ENCODE measurements around the gene TBC1D16. TPM values are rescaled to one million over a fixed set of nuclear protein-coding genes. Genes with fewer than 3 reads are reported as not detected.

TBC1D16 gene
- total and polyA plus RNA-seq, 10 of the 15 experiments (the other 5 are each of a cell fraction or from before 2014, with no cell fraction given), result 0.01 to 0.13 (median 0.06) TPM; not detected in 3

DNA sequence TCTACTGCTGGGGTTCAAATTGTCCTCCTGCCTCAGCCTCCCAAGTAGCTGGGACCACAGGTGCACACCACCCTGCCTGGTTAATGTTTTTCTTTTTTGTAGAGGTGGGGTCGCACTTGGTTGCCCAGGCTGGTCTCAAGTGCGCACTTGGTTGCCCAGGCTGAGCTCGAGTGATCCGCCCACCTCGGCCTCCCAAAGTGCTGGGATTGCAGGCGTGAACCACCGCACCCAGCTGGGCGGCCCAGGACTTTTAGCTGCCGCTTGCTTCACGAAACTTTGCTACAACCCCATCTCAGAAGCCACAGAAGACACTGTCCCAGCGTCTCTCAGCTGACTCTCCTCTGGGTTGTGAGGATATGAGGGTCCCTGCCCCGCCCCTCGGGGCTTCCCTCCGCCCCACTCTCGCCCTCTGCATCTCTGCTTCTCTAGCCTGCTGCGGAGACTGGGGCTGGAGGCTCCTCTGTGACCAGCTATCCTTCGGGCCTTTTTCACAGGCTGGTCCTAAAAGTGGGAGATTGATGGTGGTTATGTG, 147.6 kb downstream of the TBC1D16 start (continued):
- TF ChIP-seq, protein P1, sequence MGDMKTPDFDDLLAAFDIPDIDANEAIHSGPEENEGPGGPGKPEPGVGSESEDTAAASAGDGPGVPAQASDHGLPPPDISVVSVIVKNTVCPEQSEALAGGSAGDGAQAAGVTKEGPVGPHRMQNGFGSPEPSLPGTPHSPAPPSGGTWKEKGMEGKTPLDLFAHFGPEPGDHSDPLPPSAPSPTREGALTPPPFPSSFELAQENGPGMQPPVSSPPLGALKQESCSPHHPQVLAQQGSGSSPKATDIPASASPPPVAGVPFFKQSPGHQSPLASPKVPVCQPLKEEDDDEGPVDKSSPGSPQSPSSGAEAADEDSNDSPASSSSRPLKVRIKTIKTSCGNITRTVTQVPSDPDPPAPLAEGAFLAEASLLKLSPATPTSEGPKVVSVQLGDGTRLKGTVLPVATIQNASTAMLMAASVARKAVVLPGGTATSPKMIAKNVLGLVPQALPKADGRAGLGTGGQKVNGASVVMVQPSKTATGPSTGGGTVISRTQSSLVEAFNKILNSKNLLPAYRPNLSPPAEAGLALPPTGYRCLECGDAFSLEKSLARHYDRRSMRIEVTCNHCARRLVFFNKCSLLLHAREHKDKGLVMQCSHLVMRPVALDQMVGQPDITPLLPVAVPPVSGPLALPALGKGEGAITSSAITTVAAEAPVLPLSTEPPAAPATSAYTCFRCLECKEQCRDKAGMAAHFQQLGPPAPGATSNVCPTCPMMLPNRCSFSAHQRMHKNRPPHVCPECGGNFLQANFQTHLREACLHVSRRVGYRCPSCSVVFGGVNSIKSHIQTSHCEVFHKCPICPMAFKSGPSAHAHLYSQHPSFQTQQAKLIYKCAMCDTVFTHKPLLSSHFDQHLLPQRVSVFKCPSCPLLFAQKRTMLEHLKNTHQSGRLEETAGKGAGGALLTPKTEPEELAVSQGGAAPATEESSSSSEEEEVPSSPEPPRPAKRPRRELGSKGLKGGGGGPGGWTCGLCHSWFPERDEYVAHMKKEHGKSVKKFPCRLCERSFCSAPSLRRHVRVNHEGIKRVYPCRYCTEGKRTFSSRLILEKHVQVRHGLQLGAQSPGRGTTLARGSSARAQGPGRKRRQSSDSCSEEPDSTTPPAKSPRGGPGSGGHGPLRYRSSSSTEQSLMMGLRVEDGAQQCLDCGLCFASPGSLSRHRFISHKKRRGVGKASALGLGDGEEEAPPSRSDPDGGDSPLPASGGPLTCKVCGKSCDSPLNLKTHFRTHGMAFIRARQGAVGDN (IDR thresholded peaks at IDR 0.05), result no peak
- TF ChIP-seq CBFB (IDR thresholded peaks at IDR 0.05; ENCODE audit: low read depth), result no peak
- no peak for TF ChIP-seq FOXM1 (IDR thresholded peaks at IDR 0.05; ENCODE audit: low read depth, low read length)
- TF ChIP-seq, protein P2, sequence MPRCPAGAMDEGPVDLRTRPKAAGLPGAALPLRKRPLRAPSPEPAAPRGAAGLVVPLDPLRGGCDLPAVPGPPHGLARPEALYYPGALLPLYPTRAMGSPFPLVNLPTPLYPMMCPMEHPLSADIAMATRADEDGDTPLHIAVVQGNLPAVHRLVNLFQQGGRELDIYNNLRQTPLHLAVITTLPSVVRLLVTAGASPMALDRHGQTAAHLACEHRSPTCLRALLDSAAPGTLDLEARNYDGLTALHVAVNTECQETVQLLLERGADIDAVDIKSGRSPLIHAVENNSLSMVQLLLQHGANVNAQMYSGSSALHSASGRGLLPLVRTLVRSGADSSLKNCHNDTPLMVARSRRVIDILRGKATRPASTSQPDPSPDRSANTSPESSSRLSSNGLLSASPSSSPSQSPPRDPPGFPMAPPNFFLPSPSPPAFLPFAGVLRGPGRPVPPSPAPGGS (IDR thresholded peaks at IDR 0.05; ENCODE audit: borderline replicate concordance, insufficient read depth, low read depth, low read length, poor library complexity, severe bottlenecking), result no peak

DNA sequence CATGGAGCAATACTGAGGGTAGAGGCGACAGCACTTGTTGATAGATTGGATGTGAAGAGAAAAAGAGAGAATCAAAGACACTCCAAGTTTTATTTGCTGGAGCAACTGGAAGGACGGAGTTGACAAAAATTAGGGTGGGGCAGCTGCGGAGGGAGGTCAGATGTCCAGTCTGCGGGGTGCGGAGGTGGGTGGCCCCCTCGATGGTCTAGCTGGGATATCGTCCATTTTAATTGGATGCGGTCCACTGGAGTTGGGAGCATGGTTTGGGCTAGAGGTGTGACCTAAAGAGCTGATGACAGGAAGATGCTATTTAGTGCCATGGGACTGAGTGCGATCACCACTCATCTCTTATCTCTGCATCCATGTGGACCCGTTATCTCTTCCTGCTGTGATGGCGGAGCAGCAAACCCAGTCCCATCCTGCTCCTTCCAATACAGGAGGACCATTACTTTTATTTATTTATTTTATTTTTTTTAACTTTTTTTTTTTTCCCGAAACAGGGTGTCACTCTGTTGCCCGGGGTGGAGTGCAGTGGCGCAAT, 148.2 kb downstream of the TBC1D16 start:
- Histone ChIP-seq H3K9me3 (replicated peaks; ENCODE audit: control insufficient read depth, insufficient read depth, low read length) (no peaks in the 10 kb centered on the region), H3K9ac (ENCODE audit: control insufficient read depth, insufficient read depth, low read length) (no peak overlapping the region), H3K79me2 (ENCODE audit: control insufficient read depth, insufficient read depth, low read length) (no peaks in the 10 kb centered on the region), H3K4me2 (ENCODE audit: control insufficient read depth, insufficient read depth) (no peak overlapping the region), H3K4me1 (ENCODE audit: control insufficient read depth, insufficient read depth, low read length) (no peaks in the 10 kb centered on the region), H4K20me1 (ENCODE audit: control insufficient read depth, insufficient read depth) (no peaks in the 10 kb centered on the region), H3K27ac (ENCODE audit: control insufficient read depth, insufficient read depth) (no peak overlapping the region), H3K36me3 (ENCODE audit: control insufficient read depth in 2 of 2, insufficient read depth in 2 of 2, low read length in 1 of 2) (no peaks in the 10 kb centered on the region), H2AFZ (ENCODE audit: control insufficient read depth, low read depth, low read length) (no peak overlapping the region), H3K4me3 (no peak overlapping the region), H3K27me3 (replicated peaks in 1 of 2; ENCODE audit: control insufficient read depth in 2 of 2, insufficient read depth in 2 of 2, low read length in 1 of 2) (peaks cover 1 to 4% of the 10 kb centered on the region in 2 experiments; a peak in 1 of 4 replicates)
- FAIRE-seq (no peak), DNase-seq (ENCODE audit: low read depth, low spot score) (no peak), ATAC-seq (no peak)
- ChIA-PET CTCF (no interaction called here), SMC1A (ENCODE audit: uncharacterized antibody, unreplicated experiment) (no interaction called here), POLR2A (no interaction called here), RAD21 (ENCODE audit: unreplicated experiment) (no interaction called here)
- WGBS (ENCODE audit: insufficient coverage, insufficient replicate concordance, low lambda C conversion rate, missing lambda C conversion rate), result 55% methylated on average over 14 of the region's 14 CpGs
- no TSS peak for BruUV-seq (replicated peaks)
- in situ Hi-C loops (cut with MboI) (no loop called here), intact Hi-C loops (cut with micrococcal nuclease; ENCODE audit: unreplicated experiment) (no loop called here)
- TF ChIP-seq CEBPB (IDR thresholded peaks at IDR 0.05; ENCODE audit: borderline replicate concordance in 1 of 2, low read depth in 2 of 2, low read length in 2 of 2) (no peak), NR2C1 (IDR thresholded peaks at IDR 0.05) (no peak), POLR2AphosphoS2 (IDR thresholded peaks at IDR 0.05; ENCODE audit: low read depth, low read length) (no peak), IKZF1 (conservative IDR thresholded peaks at IDR 0.05) (no peak), YBX1 (IDR thresholded peaks at IDR 0.05) (no peak), MEF2B (IDR thresholded peaks at IDR 0.05; ENCODE audit: partially characterized antibody, poor library complexity, severe bottlenecking) (no peak), WRNIP1 (IDR thresholded peaks at IDR 0.05; ENCODE audit: borderline replicate concordance, low read depth, low read length) (no peak)
- TF ChIP-seq, protein P3, sequence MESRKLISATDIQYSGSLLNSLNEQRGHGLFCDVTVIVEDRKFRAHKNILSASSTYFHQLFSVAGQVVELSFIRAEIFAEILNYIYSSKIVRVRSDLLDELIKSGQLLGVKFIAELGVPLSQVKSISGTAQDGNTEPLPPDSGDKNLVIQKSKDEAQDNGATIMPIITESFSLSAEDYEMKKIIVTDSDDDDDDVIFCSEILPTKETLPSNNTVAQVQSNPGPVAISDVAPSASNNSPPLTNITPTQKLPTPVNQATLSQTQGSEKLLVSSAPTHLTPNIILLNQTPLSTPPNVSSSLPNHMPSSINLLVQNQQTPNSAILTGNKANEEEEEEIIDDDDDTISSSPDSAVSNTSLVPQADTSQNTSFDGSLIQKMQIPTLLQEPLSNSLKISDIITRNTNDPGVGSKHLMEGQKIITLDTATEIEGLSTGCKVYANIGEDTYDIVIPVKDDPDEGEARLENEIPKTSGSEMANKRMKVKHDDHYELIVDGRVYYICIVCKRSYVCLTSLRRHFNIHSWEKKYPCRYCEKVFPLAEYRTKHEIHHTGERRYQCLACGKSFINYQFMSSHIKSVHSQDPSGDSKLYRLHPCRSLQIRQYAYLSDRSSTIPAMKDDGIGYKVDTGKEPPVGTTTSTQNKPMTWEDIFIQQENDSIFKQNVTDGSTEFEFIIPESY (IDR thresholded peaks at IDR 0.05), result no peak
- TF ChIP-seq, protein P4, sequence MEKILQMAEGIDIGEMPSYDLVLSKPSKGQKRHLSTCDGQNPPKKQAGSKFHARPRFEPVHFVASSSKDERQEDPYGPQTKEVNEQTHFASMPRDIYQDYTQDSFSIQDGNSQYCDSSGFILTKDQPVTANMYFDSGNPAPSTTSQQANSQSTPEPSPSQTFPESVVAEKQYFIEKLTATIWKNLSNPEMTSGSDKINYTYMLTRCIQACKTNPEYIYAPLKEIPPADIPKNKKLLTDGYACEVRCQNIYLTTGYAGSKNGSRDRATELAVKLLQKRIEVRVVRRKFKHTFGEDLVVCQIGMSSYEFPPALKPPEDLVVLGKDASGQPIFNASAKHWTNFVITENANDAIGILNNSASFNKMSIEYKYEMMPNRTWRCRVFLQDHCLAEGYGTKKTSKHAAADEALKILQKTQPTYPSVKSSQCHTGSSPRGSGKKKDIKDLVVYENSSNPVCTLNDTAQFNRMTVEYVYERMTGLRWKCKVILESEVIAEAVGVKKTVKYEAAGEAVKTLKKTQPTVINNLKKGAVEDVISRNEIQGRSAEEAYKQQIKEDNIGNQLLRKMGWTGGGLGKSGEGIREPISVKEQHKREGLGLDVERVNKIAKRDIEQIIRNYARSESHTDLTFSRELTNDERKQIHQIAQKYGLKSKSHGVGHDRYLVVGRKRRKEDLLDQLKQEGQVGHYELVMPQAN (conservative IDR thresholded peaks at IDR 0.05), result no peak

All from GM12878 (cell line).